NB4 (cell line): ENCODE data around the gene SYNE1.

Experiments used
- MAX ChIP-seq: IDR thresholded peaks from 2 replicates; pipeline ENCODE4 v1.6.1; 2011; ENCODE audit warnings: low read depth, low read length
- POLR2A ChIP-seq: IDR thresholded peaks from 2 replicates; pipeline ENCODE4 v1.6.1; 2011; ENCODE audit warnings: mild to moderate bottlenecking; ENCODE audit not compliant: insufficient read length; ENCODE audit errors: extremely low read depth
- TF ChIP-seq, protein P1 (sequence below): IDR thresholded peaks from one replicate; pipeline ENCODE4 v1.5.1; 2012; ENCODE audit warnings: low read depth, low read length

GRCh38 chr6:152078001-152078400, 559.2 kb downstream of the SYNE1 start:
- TF ChIP-seq, protein P1, sequence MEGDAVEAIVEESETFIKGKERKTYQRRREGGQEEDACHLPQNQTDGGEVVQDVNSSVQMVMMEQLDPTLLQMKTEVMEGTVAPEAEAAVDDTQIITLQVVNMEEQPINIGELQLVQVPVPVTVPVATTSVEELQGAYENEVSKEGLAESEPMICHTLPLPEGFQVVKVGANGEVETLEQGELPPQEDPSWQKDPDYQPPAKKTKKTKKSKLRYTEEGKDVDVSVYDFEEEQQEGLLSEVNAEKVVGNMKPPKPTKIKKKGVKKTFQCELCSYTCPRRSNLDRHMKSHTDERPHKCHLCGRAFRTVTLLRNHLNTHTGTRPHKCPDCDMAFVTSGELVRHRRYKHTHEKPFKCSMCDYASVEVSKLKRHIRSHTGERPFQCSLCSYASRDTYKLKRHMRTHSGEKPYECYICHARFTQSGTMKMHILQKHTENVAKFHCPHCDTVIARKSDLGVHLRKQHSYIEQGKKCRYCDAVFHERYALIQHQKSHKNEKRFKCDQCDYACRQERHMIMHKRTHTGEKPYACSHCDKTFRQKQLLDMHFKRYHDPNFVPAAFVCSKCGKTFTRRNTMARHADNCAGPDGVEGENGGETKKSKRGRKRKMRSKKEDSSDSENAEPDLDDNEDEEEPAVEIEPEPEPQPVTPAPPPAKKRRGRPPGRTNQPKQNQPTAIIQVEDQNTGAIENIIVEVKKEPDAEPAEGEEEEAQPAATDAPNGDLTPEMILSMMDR, result no peak
- TF ChIP-seq POLR2A (no peak), MAX (no peak)
